ENCODE data around the gene CACNA1B.

Gene CACNA1B

DNA sequence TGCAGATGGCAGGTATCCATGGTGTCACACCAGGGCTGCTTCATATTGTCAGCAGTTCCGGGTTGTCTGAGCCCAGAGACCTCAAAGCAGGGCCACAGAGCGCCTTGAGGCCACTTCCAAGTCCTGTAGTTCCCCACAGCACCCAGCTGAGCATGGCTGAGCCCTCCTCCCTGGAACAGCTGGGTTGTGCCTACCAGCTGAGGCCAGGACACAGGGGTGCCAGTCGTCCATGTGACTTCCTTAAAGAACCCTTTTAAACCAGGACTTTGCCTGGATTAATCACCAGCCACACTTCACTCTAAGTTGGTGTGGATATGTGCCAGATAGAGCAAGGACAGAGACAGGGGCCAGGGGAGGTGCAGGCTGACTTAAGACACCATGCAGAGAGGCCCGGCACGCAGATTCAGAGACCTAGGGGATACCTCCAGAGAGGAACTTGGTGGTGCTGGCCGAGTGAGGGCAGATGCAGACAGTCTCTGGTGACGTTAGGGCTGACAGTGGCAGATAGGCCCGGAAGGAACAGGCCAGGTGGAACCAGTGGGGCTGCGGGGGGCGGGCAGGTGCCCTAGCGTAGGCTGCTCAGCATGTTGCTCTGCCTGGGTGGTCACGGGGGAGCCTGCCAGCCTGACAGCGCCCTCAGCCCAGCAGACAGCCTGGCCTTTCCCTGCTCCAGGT lies 142.7 kb downstream of the CACNA1B start:
- DNase-seq: no peak
- no peaks in the 10 kb centered on the region for H3K27me3 ChIP-seq (ENCODE audit: insufficient read depth, low read depth, severe bottlenecking)
- H3K9me3 ChIP-seq (ENCODE audit: severe bottlenecking): no peaks in the 10 kb centered on the region
- H3K4me3 ChIP-seq (ENCODE audit: low read depth, low read length): no peak overlapping the region
- H3K27ac ChIP-seq: no peak overlapping the region
- H3K36me3 ChIP-seq: peaks cover 8% of the 10 kb centered on the region
- TF ChIP-seq, protein P1, sequence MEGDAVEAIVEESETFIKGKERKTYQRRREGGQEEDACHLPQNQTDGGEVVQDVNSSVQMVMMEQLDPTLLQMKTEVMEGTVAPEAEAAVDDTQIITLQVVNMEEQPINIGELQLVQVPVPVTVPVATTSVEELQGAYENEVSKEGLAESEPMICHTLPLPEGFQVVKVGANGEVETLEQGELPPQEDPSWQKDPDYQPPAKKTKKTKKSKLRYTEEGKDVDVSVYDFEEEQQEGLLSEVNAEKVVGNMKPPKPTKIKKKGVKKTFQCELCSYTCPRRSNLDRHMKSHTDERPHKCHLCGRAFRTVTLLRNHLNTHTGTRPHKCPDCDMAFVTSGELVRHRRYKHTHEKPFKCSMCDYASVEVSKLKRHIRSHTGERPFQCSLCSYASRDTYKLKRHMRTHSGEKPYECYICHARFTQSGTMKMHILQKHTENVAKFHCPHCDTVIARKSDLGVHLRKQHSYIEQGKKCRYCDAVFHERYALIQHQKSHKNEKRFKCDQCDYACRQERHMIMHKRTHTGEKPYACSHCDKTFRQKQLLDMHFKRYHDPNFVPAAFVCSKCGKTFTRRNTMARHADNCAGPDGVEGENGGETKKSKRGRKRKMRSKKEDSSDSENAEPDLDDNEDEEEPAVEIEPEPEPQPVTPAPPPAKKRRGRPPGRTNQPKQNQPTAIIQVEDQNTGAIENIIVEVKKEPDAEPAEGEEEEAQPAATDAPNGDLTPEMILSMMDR (IDR thresholded peaks at IDR 0.05; ENCODE audit: low read depth, low read length): no peak

DNA sequence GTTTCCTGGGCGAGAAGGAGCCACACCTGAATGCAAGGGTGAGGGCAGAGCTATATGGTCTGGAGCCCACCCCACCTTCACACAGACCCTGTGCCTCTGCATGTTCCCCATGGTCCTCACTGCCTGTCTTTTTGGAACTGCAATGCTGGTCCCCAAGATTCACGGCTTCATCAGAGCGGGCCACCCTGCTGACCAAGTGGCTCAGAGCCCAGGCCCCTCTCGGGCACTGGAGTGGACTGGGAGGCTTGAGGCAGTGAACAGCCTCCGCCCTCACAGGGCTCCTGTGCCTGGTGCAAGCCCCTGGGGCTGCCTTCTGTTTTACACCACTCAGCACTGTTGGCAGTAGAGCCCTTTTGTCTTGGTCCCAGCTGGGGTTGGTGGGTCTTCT lies 143.2 kb downstream of the CACNA1B start:
- peaks cover 10% of the 10 kb centered on the region for H3K36me3 ChIP-seq
- TF ChIP-seq, protein P1 (IDR thresholded peaks at IDR 0.05; ENCODE audit: low read depth, low read length): no peak
- H3K9me3 ChIP-seq (ENCODE audit: severe bottlenecking): no peaks in the 10 kb centered on the region
- no peak overlapping the region for H3K4me3 ChIP-seq (ENCODE audit: low read depth, low read length)
- no peak overlapping the region for H3K27ac ChIP-seq
- H3K27me3 ChIP-seq (ENCODE audit: insufficient read depth, low read depth, severe bottlenecking): no peaks in the 10 kb centered on the region
- no peak for DNase-seq

DNA sequence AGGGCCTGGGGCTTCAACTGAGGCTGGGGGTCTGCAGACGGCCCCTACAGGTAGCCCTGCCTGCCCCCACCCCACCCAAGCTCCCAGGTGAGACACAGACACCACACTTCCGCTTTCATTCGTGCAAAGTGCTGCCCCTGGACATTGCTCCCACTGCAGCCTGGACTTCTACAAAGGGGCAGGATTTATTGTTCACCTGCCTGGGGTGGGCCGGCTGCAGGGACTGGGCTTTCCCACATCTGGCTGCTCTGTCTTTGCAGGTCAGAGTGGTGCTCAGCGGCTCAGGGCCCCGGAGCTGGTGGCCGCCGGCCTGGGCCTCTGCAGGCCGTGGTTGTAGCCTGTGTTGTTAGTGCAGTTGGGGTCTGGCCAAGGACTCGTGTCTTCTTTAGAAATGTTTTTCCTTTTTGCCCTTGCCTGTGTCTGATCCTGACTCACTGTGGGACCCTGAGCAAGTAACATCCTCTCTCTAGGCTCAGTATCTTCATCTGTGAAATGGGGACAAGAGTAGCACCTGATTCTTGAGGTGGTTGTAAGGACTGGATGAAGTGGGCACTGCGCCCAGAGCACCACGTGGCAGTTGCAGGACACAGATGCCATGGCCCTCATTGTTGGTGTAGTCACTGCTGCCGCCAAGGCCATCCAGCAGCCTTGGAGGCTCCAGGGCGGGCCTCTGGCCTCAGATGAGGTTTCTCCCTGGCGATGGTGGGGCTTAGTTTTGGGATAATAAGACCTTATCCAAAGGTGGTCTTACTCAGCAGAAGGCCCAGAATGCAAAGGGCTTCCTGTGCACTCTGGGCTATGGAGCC lies 143.9 kb downstream of the CACNA1B start:
- Histone ChIP-seq H3K27ac (no peak overlapping the region), H3K4me3 (ENCODE audit: low read depth, low read length) (no peak overlapping the region), H3K9me3 (ENCODE audit: severe bottlenecking) (no peaks in the 10 kb centered on the region), H3K27me3 (ENCODE audit: insufficient read depth, low read depth, severe bottlenecking) (no peaks in the 10 kb centered on the region), H3K36me3 (peaks cover 14% of the 10 kb centered on the region)
- DNase-seq: no peak
- TF ChIP-seq, protein P1 (IDR thresholded peaks at IDR 0.05; ENCODE audit: low read depth, low read length): no peak

DNA sequence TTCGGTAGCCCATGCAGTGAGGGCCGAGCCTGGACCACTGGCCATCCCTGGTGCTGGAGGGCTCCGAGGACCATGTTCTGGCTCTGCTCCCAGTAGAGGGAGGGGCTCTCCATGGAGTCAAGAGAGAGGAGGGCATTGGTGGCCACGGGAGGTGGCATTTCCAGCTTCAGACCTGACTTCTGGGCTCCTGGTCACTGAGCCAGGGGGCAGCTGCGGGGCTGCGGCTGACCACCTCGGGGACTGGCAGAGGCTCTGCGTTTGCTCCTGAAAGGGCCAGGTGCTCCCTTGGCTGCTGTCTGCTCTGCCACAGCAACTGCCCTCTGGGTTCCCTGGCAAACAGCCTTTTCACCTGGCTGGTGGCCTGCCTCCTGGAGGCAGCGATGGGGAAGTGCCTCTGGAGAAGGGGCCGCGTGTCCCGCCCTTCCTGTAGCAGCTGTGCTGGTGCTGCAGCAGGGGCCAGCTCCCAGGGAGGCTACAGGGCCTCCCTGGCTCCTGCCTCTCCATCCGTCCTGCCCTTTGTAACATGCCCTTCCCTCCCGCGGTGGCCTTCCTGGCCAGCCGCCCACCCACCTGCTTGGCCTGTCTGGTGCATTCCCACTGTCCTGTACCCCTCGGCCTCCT lies 144.6 kb downstream of the CACNA1B start:
- peaks cover 15% of the 10 kb centered on the region for H3K36me3 ChIP-seq
- H3K27me3 ChIP-seq (ENCODE audit: insufficient read depth, low read depth, severe bottlenecking): no peaks in the 10 kb centered on the region
- H3K27ac ChIP-seq: no peak overlapping the region
- TF ChIP-seq, protein P1 (IDR thresholded peaks at IDR 0.05; ENCODE audit: low read depth, low read length): no peak
- no peaks in the 10 kb centered on the region for H3K9me3 ChIP-seq (ENCODE audit: severe bottlenecking)
- no peak overlapping the region for H3K4me3 ChIP-seq (ENCODE audit: low read depth, low read length)
- DNase-seq: no peak

DNA sequence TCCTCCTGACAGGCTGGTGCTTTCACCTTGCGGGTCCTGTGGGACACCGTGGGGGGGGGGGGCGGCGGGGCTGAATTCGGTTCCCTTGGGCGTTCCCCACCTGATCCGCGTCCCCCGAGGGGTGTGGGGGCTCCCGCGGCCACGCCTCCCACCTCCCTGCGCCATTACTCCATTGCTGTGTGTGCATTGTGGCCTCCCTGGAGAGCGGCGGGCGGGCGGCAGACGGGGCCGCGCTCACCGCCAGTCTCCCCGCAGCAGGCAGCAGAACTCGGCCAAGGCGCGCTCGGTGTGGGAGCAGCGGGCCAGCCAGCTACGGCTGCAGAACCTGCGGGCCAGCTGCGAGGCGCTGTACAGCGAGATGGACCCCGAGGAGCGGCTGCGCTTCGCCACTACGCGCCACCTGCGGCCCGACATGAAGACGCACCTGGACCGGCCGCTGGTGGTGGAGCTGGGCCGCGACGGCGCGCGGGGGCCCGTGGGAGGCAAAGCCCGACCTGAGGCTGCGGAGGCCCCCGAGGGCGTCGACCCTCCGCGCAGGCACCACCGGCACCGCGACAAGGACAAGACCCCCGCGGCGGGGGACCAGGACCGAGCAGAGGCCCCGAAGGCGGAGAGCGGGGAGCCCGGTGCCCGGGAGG lies 145.3 kb downstream of the CACNA1B start:
- TF ChIP-seq, protein P1 (IDR thresholded peaks at IDR 0.05; ENCODE audit: low read depth, low read length): no peak
- no peak overlapping the region for H3K4me3 ChIP-seq (ENCODE audit: low read depth, low read length)
- no peaks in the 10 kb centered on the region for H3K27me3 ChIP-seq (ENCODE audit: insufficient read depth, low read depth, severe bottlenecking)
- peaks cover 15% of the 10 kb centered on the region for H3K36me3 ChIP-seq
- H3K9me3 ChIP-seq (ENCODE audit: severe bottlenecking): no peaks in the 10 kb centered on the region
- no peak overlapping the region for H3K27ac ChIP-seq
- no peak for DNase-seq
